Stimulated activated CD4-positive, alpha-beta T cell treated with anti-CD3 and anti-CD28 coated beads, Interleukin-15, amount 100 ng/mL, for 24 hours (primary cell): ENCODE data around the gene SPINK14.

Experiments
- DNase-seq: peaks from one replicate; pipeline ENCODE4 v3.0.0-alpha.2; 2020

Gene SPINK14

GRCh38 chr5:148168246-148168645, at the start of gene SPINK14:
SPINK14 (plus strand) TSS chr5:148168546; CDS start chr5:148169733, 1,187 bp downstream.
- DNase-seq: no peak

DNA sequence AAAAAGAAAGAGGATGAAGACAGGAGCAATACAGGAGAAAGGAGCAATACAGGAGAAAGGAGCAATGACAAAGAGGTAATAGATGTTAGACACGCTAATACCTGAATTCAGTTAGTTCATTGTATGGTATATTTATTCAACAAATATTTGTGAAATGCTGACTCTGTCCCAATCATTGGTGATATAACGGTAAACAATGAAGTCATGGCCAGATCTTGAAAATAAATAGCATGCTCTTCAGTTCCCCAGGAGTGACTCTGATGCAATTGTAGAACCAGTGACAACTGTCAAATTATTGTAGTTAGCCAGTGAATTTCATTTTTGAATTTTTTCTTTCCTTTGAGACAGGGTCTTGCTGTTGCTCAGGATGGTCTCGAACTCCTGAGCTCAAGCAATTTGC, 48.0 kb upstream of the SPINK14 start:
- DNase-seq: no peak

- DNase-seq: no peak
Observed at GRCh38 chr5:148125641-148126040, 42.7 kb upstream of the SPINK14 start.

DNA sequence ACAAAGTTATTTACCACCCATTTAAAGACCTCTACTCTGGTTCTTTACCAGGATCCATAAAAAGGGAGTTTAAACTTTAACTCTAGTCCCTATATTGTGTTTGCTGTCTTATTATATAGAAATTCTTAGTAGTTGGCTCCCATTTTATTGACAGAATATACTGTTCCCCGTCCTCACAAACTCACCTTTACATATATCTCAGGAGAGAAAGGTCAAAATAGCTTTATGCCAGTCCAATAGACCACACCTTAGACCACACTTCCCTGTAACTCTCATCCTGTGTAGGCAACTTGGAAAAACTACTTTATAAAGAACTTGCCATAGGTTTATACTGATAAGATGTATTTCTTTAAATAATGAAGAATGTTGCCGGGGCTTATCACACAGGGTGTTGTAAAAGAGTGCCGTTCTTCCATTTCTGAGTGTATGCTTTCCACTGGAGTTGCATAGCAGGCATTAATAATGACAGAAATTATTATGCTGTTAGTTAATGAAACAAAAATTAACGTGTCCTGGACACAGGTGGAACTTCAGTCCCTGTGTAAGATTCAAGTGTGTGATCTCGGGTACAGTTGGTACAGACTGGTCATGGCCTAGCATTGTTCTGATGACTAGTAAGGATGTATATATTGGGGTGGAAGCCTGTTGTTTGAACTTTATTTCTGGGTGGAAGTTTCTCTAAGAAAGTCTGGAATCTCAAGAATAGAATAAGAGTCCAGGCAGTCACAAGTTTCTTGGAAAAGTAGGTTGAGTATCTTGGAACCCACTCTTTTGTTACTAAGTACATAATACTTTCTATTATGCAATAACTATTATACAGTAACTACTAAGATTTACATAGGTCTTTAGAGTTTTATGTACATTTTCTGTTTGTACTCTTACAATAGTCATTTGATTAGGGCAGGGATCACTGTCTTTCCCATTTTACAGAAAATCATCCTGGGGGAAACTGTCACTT, 33.0 kb upstream of the SPINK14 start:
- DNase-seq: no peak

DNA sequence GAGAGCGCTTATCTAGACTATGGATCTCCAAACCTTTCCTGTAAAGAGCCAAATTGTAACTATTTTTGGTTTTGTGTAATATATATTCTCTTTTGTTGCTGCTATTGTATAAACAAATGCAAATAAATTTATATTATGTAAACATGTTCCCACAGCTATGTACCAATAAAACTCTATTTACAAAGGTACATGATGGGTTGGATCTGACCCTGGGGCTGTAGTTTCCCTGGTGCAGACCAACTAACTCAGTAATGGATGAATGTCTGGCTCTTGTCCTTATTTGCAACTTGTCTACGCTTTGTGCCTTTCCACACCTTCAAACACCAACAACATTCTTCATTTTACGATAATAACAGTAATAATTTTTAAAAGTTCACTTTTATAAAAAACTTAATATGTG, 27.5 kb upstream of the SPINK14 start:
- DNase-seq: no peak

- no peak for DNase-seq
Observed at GRCh38 chr5:148141645-148142044, 26.7 kb upstream of the SPINK14 start.

DNA sequence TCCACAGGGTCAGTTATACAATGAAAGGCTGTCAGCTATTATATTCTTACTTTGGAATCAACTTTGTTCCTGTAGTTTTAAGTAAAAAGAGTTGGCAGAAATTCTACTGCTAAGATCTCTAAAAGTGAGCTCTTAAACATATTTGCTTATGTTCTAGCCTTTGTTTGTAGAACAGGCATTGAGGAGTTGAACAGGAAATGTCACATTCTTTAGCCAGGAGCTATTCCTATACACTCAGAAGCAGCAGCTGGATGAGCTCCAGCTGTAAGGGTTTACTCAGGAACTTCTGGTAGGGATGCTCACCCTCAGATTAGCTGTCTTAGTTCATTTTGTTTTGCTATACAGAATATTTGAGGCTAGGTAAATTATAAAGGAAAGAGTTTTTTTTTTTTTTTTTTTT, 22.4 kb upstream of the SPINK14 start:
- no peak for DNase-seq

GRCh38 chr5:148146487-148146886, 21.9 kb upstream of the SPINK14 start:
- DNase-seq: no peak

GRCh38 chr5:148147415-148147814, 20.9 kb upstream of the SPINK14 start:
- no peak for DNase-seq

DNA sequence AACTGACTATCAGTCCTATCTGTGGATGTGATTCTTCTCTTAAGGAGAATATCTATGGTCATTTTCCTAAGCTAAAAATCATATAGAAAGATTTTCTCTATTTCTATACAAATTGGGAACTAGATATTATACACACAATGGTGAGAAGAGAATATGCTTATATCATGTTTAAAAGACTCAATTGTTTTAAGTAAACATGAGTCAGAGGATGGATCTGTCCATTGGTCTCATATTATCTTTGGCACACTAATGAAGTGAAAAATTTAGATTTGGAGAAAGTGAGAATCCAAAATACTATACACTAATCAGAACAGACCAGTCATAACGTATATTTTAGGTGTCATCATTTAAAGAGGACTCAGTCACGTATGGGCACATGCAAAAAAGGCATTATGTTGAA, 16.5 kb upstream of the SPINK14 start:
- DNase-seq: no peak

DNA sequence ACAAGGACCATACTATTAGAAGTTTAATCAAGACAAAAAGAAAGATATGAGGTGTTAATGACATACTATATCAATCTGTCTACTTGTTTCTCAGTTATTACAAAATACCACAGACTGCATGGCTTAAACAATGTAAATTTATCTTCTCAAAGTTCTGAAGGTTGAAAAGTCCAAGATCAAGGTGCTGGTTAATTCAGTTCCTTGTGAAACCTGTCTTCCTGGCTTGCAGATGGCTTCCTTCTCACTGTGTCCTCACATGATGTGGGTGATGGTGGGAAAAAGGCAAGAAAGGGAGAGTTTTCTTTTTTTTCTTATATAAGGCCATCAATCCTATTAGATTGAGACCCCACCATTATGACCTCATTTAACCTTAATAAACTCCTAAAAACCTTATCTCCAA, 15.6 kb upstream of the SPINK14 start:
- DNase-seq: no peak

DNA sequence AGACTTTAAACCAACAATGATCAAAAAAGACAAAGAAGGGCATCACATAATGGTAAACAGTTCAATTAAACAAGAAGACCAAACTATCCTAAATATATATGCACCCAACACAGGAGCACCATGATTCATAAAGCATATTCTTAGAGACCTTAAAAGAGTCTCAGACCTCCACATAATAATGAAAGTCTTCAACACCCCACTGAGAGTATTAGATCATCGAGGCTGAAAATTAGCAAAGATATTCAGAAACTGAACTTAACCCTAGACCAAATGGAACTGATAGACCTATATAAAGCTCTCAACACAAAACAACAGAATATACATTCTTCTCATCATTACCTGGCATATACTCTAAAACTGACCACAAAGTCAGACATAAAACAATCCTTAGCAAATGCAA, 11.7 kb upstream of the SPINK14 start:
- no peak for DNase-seq

DNA sequence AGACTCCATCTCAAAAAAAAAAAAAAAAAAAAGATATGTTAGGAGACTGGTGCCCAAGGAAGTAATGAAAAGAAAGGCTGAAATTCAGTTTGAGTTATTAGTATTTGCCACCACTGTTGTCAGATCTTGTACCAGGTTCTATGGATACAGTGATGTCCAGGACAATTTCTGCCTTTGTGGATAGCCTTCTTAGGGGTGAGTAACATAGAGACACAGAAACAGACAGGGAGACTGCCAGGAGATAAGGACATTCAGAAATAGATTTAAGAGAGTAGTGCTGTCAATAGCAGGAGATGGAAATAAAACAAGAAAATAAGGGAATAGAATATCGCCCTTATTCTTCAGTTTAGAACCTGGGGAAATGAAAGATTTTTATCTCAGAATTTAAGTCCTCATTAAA, 6.3 kb upstream of the SPINK14 start:
- DNase-seq: no peak

- no peak for DNase-seq
Observed at GRCh38 chr5:148163345-148163744, 5.0 kb upstream of the SPINK14 start.

GRCh38 chr5:148166550-148167283, 1.6 kb upstream of the SPINK14 start:
- DNase-seq: no peak

DNA sequence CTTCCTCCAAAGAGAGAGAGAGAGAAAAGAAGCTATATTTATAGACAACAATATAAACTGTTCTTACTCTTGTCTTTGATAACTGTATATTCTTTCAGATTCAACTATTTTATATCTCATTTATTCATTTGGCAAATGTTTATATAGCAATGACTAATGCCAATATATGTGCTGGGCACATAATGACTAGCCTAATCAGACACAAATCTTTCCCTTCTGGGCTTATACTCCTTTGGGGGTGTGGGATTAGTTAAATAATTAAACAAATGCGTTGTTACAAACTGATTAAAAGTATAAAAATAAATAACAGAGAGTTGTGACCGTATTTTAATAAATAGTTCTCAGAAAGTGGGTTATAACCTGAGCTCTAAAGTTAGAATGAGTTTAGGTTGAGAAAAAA, 4.0 kb downstream of the SPINK14 start:
- DNase-seq: no peak

DNA sequence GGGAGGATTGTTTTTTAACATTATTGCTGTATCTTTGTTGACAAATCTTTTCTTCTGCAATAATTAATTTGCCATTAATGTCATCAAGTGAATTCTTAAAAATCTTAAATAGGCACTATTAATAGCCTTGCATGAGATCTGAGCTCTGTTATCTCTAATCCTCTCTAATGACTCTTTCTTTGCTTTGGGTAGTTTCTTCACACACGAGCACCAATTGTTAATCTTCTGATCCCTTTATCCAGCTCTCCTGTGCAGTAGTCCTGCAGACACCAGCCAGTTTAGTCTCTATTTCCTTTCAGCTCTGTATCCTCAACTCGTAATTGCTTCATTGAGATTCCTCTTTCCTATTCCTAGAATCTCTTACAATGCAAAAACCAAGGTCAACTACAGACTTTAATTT, 8.1 kb downstream of the SPINK14 start:
- no peak for DNase-seq

DNA sequence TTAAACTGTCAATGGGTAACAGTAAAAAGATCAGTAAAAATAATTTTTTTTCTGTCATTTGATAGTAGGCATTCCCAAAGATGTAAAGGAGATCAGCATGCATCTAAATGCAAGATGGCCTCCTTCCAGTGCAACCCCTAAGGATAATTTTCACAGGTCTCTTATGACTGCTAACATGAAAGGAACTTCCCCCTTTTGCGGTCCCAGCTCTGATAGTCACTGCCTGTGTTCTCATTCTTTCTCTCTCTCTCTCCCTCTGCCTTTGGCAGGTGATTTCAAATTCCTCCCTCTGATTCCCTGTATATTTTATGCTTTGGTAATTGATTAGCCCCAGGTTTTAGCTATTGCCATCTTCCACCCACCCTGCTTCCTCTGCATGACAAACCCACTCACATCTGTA, 8.9 kb downstream of the SPINK14 start:
- no peak for DNase-seq

- DNase-seq: no peak
Observed at GRCh38 chr5:148179234-148179824, 11.0 kb downstream of the SPINK14 start.

- DNase-seq: no peak
Observed at GRCh38 chr5:148186248-148187003, 18.1 kb downstream of the SPINK14 start.

- DNase-seq: no peak
Observed at GRCh38 chr5:148191010-148191409, 22.7 kb downstream of the SPINK14 start.

DNA sequence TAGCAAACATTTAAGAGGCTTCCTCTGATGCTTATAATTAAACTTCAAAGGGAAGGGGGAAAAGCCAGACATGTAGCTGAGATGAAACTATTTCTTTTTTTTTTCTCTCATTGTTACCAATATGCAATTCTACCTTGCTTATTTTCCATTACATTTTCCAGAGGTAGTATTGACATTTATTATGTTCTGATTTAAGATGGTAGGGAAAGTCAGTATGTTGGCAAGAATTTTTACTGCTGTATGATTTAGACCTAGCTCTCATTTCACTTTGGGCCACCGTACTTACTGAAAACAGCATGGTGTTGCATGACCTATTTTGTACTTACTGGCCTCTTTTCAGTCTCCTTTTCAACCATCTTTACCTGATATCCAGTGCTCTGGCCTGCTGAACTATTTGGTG, 24.9 kb downstream of the SPINK14 start:
- DNase-seq: no peak

DNA sequence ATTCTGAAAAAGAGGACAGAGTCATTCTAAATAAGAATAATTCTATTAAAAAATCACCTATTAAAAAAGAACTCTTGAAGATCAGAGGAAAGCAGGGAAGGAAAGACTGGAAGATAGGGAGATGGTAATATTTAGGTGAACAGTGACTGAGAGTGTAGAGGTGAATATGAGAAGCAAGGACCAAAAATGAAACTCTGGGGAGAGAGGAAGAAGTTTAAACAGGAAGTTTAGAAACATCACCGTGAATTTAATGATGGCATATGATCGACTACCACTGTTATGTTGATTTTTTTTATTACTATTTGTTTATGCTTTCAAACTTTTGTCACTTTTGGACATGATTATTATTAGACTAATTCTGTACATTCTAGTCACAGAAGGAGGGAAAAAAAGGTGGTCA, 32.8 kb downstream of the SPINK14 start:
- DNase-seq: no peak
